GM18907 (cell line): Measurements from ENCODE around the gene ID4.
A peak's percentile ranks its signal among the peaks of the same experiment; 100 is the strongest.
"Not testable (repeated sequence)": the region's sequence is repeated elsewhere in the genome, so short reads cannot be mapped to it uniquely, and the experiment has no call there.

ENCODE experiments used
- ATAC-seq: cut with Tn5 transposase; IDR thresholded peaks from one replicate; pipeline ENCODE4 v1.9.1; 2021; ENCODE audit warnings: mild to moderate bottlenecking, moderate library complexity; ENCODE audit not compliant: unreplicated experiment

The ID4 gene

GRCh38 chr6:19831358-19831757, 5.8 kb upstream of the ID4 start:
- no peak for ATAC-seq

GRCh38 chr6:19833947-19834346, 3.2 kb upstream of the ID4 start:
- ATAC-seq = no peak

GRCh38 chr6:19834858-19835257, 2.3 kb upstream of the ID4 start:
- ATAC-seq = no peak

- ATAC-seq = no peak
These were observed 1.6 kb upstream of the ID4 start for GRCh38 chr6:19835605-19836004.

GRCh38 chr6:19837511-19838441, 606 bp downstream of the ID4 start:
- no peak for ATAC-seq

- no peak for ATAC-seq
These were observed 1.5 kb downstream of the ID4 start for GRCh38 chr6:19838442-19839236.

- no peak for ATAC-seq
These were observed 2.0 kb downstream of the ID4 start for GRCh38 chr6:19839237-19839546.

- ATAC-seq = no peak
These were observed 2.6 kb downstream of the ID4 start for GRCh38 chr6:19839788-19840187.

GRCh38 chr6:19841181-19841580, 4.0 kb downstream of the ID4 start:
- ATAC-seq = no peak

GRCh38 chr6:19842030-19842615, 5.0 kb downstream of the ID4 start:
- ATAC-seq = no peak

GRCh38 chr6:19844689-19845088, 7.5 kb downstream of the ID4 start:
- no peak for ATAC-seq

- no peak for ATAC-seq
These were observed 8.3 kb downstream of the ID4 start for GRCh38 chr6:19845266-19846041.

GRCh38 chr6:19848465-19849029, 11.4 kb downstream of the ID4 start:
- ATAC-seq = no peak

GRCh38 chr6:19849196-19849595, 12.0 kb downstream of the ID4 start:
- ATAC-seq = no peak

- ATAC-seq = no peak
These were observed 12.6 kb downstream of the ID4 start for GRCh38 chr6:19849755-19850154.

GRCh38 chr6:19851241-19852089, 14.3 kb downstream of the ID4 start:
- peak; percentile 64 for ATAC-seq

- no peak for ATAC-seq
These were observed 14.9 kb downstream of the ID4 start for GRCh38 chr6:19852090-19852457.

- no peak for ATAC-seq
These were observed 15.8 kb downstream of the ID4 start for GRCh38 chr6:19852927-19853326.

GRCh38 chr6:19854421-19855015, 17.3 kb downstream of the ID4 start:
- not testable (repeated sequence) for ATAC-seq
